H1 (cell line): Measurements from ENCODE around the gene ANKRD27. TPM values are rescaled to one million over a fixed set of nuclear protein-coding genes. Genes with fewer than 3 reads are reported as not detected.

ENCODE experiments used
- CTCF ChIA-PET: fragments of 300-600 bp; sonication (Branson Sonifier 250); formaldehyde crosslinking; loops from one replicate; lab custom pipeline; 2021; ENCODE audit not compliant: partially characterized antibody; lab: Charles Lee
- POLR2A ChIA-PET: fragments of 300-600 bp; sonication (Branson Sonifier 250); formaldehyde crosslinking; loops from one replicate; lab custom pipeline; 2021; ENCODE audit warnings: inconsistent platforms; ENCODE audit not compliant: partially characterized antibody; lab: Charles Lee
- DNase-seq, 2 experiments: peaks; one replicate each; pipeline versions ENCODE4 v3.0.0 to v3.0.0-alpha.2; 2010 to 2022; ENCODE audit warnings: low spot score in 2 of 2, low read depth in 1 of 2, mixed read lengths in 1 of 2
- FAIRE-seq: peaks from 2 replicates; lab custom pipeline; 2011; peaks lifted over from hg19 to GRCh38; lab: Jason Lieb, UNC
- H2AFZ ChIP-seq: 2 replicates; pipeline ENCODE4 v1.8.1; 2012; ENCODE audit warnings: low read length, inconsistent platforms
- H2AK5ac ChIP-seq: 2 replicates; pipeline ENCODE4 v1.6.1; 2013; ENCODE audit warnings: low read depth, low read length
- H2BK120ac ChIP-seq: replicated peaks from 2 replicates; pipeline ENCODE3; 2013; ENCODE audit warnings: low read depth, low read length, inconsistent platforms
- H2BK12ac ChIP-seq: 2 replicates; pipeline ENCODE4 v1.6.1; 2013; ENCODE audit warnings: low read depth, low read length
- H2BK15ac ChIP-seq: 2 replicates; pipeline ENCODE4 v1.6.1; 2013; ENCODE audit warnings: low read length
- H2BK20ac ChIP-seq: 2 replicates; pipeline ENCODE4 v1.6.1; 2013; ENCODE audit warnings: low read length
- H2BK5ac ChIP-seq: 2 replicates; pipeline ENCODE4 v1.6.1; 2013; ENCODE audit warnings: low read depth, low read length
- H3K14ac ChIP-seq: 2 replicates; pipeline ENCODE4 v1.6.1; 2013; ENCODE audit warnings: inconsistent platforms; ENCODE audit not compliant: insufficient read length
- H3K18ac ChIP-seq: 2 replicates; pipeline ENCODE4 v1.6.1; 2013; ENCODE audit warnings: low read length; ENCODE audit errors: extremely low read depth
- H3K23ac ChIP-seq: 2 replicates; pipeline ENCODE4 v1.6.1; 2013; ENCODE audit warnings: inconsistent platforms; ENCODE audit not compliant: insufficient read length
- H3K23me2 ChIP-seq: 2 replicates; pipeline ENCODE4 v1.6.1; 2013; ENCODE audit warnings: low read depth, low read length
- H3K27ac ChIP-seq: 2 replicates; pipeline ENCODE4 v1.6.1; 2011; ENCODE audit warnings: low read depth, low read length, inconsistent platforms
- H3K27me3 ChIP-seq, 4 experiments: replicated peaks in 1 of 4; 1 replicate in 1 of 4; 2 replicates in 3 of 4; pipeline versions ENCODE4 v1.6.1 to v1.8.1; 2011 to 2013; ENCODE audit warnings: low read length in 3 of 4, mild to moderate bottlenecking in 3 of 4, inconsistent platforms in 2 of 4, mixed read lengths in 2 of 4, moderate library complexity in 1 of 4; ENCODE audit not compliant: control insufficient read depth in 3 of 4, insufficient read depth in 3 of 4; ENCODE audit errors: extremely low read depth in 1 of 4
- H3K36me3 ChIP-seq, 4 experiments: 2 replicates each; pipeline versions ENCODE4 v1.6.1 to v1.8.1; 2011 to 2013; ENCODE audit warnings: mild to moderate bottlenecking in 4 of 4, low read length in 3 of 4, moderate library complexity in 2 of 4, control low read depth in 1 of 4, inconsistent platforms in 1 of 4; ENCODE audit not compliant: insufficient read depth in 4 of 4, control insufficient read depth in 2 of 4
- H3K4ac ChIP-seq: replicated peaks from 2 replicates; pipeline ENCODE3; 2013; ENCODE audit warnings: low read length, low read depth, mixed read lengths, inconsistent platforms; ENCODE audit not compliant: insufficient read length
- H3K4me1 ChIP-seq, 4 experiments: replicated peaks in 1 of 4; 1 replicate in 1 of 4; 2 replicates in 3 of 4; pipeline versions ENCODE4 v1.6.1 to v1.8.1; 2011 to 2013; ENCODE audit warnings: low read length in 3 of 4, inconsistent platforms in 2 of 4, mixed read lengths in 1 of 4; ENCODE audit not compliant: insufficient read depth in 4 of 4, control insufficient read depth in 3 of 4
- H3K4me2 ChIP-seq, 2 experiments: 2 replicates each; pipeline versions ENCODE4 v1.6.1 to v1.8.1; 2011 to 2013; ENCODE audit warnings: low read depth in 2 of 2, low read length in 2 of 2, control low read depth in 1 of 2, inconsistent platforms in 1 of 2, mild to moderate bottlenecking in 1 of 2; ENCODE audit not compliant: insufficient read depth in 1 of 2
- H3K4me3 ChIP-seq, 4 experiments: fragments of 200-600, 300-600 bp in 1 of 4; sonication (generic), shearing (Covaris generic), sonication (Bioruptor Twin) in 1 of 4; 2 replicates each; pipeline versions ENCODE4 v1.5.1 to v1.8.1; 2011 to 2016; ENCODE audit warnings: low read length in 4 of 4, low read depth in 3 of 4, control low read depth in 2 of 4, inconsistent platforms in 2 of 4, mild to moderate bottlenecking in 2 of 4, mixed read lengths in 1 of 4, moderate library complexity in 1 of 4; ENCODE audit not compliant: insufficient read depth in 2 of 4; ENCODE audit errors: extremely low read depth in 1 of 4
- H3K56ac ChIP-seq: replicated peaks from 2 replicates; pipeline ENCODE3; 2013; ENCODE audit warnings: low read depth, mild to moderate bottlenecking, mixed read lengths, low read length, inconsistent platforms; ENCODE audit not compliant: insufficient read length
- H3K79me1 ChIP-seq: 2 replicates; pipeline ENCODE4 v1.6.1; 2013; ENCODE audit warnings: low read depth, low read length, control low read depth
- H3K79me2 ChIP-seq, 2 experiments: 2 replicates each; pipeline versions ENCODE4 v1.6.1 to v1.8.1; 2012 to 2013; ENCODE audit warnings: low read length in 2 of 2, mild to moderate bottlenecking in 2 of 2, inconsistent platforms in 1 of 2; ENCODE audit not compliant: insufficient read depth in 2 of 2, control insufficient read depth in 1 of 2
- H3K9ac ChIP-seq, 4 experiments: replicated peaks in 1 of 4; 1 replicate in 1 of 4; 2 replicates in 3 of 4; pipeline versions ENCODE4 v1.6.1 to v1.8.1; 2011 to 2013; ENCODE audit warnings: low read depth in 3 of 4, low read length in 3 of 4, control low read depth in 2 of 4, mild to moderate bottlenecking in 2 of 4, moderate library complexity in 2 of 4, inconsistent platforms in 1 of 4; ENCODE audit errors: extremely low read depth in 1 of 4
- H3K9me3 ChIP-seq, 2 experiments: 2 replicates each; pipeline versions ENCODE4 v1.6.1 to v1.8.1; 2012 to 2013; ENCODE audit warnings: mild to moderate bottlenecking in 2 of 2, moderate library complexity in 2 of 2, control low read depth in 1 of 2, inconsistent platforms in 1 of 2, low read depth in 1 of 2, low read length in 1 of 2, mixed read lengths in 1 of 2; ENCODE audit not compliant: insufficient read depth in 2 of 2
- H4K20me1 ChIP-seq, 2 experiments: replicated peaks in 1 of 2; 2 replicates each; pipeline versions ENCODE3 to v1.8.1; 2011 to 2013; ENCODE audit warnings: inconsistent platforms in 2 of 2, low read length in 2 of 2, mild to moderate bottlenecking in 1 of 2; ENCODE audit not compliant: insufficient read depth in 2 of 2, control insufficient read depth in 1 of 2
- H4K5ac ChIP-seq: 2 replicates; pipeline ENCODE4 v1.6.1; 2013; ENCODE audit warnings: low read length, low read depth, mixed read lengths, inconsistent platforms; ENCODE audit not compliant: insufficient read length
- H4K8ac ChIP-seq: 2 replicates; pipeline ENCODE4 v1.8.0; 2013; ENCODE audit warnings: mild to moderate bottlenecking, moderate library complexity, low read length, inconsistent platforms; ENCODE audit not compliant: insufficient read depth; ENCODE audit errors: extremely low read depth
- H4K91ac ChIP-seq: replicated peaks from 2 replicates; pipeline ENCODE3; 2013; ENCODE audit warnings: low read length, mixed read lengths, inconsistent platforms; ENCODE audit not compliant: insufficient read length
- CBX5 ChIP-seq: fragments of 300-800, 300-1000 bp; sonication (generic); IDR thresholded peaks from 2 replicates; pipeline ENCODE4 v1.7.1; 2016; ENCODE audit warnings: antibody characterized with exemption, low read length, low read depth
- POLR2A ChIP-seq, 2 experiments: IDR thresholded peaks; 1 replicate in 1 of 2; 2 replicates in 1 of 2; pipeline ENCODE4 v1.6.1; 2011; ENCODE audit warnings: low read depth in 2 of 2, low read length in 2 of 2, mild to moderate bottlenecking in 2 of 2; ENCODE audit errors: control extremely low read depth in 1 of 2
- RNF2 ChIP-seq: fragments of 200-900, 300-1000 bp; sonication (generic); IDR thresholded peaks from 2 replicates; pipeline ENCODE4 v1.7.1; 2016; ENCODE audit warnings: borderline replicate concordance, low read depth, mild to moderate bottlenecking, antibody characterized with exemption, low read length; ENCODE audit not compliant: poor library complexity, severe bottlenecking; ENCODE audit errors: missing control alignments
- SIN3A ChIP-seq, 2 experiments: IDR thresholded peaks in 1 of 2; conservative IDR thresholded peaks in 1 of 2; 2 replicates each; pipeline ENCODE4 v1.6.1; 2011 to 2012; ENCODE audit warnings: low read length in 2 of 2, improper control_type of control experiment in 1 of 2, low read depth in 1 of 2, mild to moderate bottlenecking in 1 of 2
- SP1 ChIP-seq: IDR thresholded peaks from 2 replicates; pipeline ENCODE4 v1.6.1; 2011; ENCODE audit warnings: low read depth, low read length
- SRF ChIP-seq: IDR thresholded peaks from 2 replicates; pipeline ENCODE4 v1.6.1; 2011; ENCODE audit warnings: mild to moderate bottlenecking, low read depth, low read length, moderate library complexity
- TEAD4 ChIP-seq: IDR thresholded peaks from 2 replicates; pipeline ENCODE4 v1.6.1; 2012; ENCODE audit warnings: low read depth, low read length, inconsistent platforms, mixed read lengths
- YY1 ChIP-seq: IDR thresholded peaks from 2 replicates; pipeline ENCODE4 v1.6.1; 2011; ENCODE audit warnings: low read depth, mild to moderate bottlenecking, low read length
- WGBS, 2 experiments: shearing (Covaris generic) in 1 of 2; methylation state at CpG; one replicate each; pipeline versions ENCODE4 v1.1.6 to v1.1.7; 2013 to 2015; ENCODE audit warnings: low lambda C conversion rate in 2 of 2, mixed read lengths in 2 of 2, inconsistent platforms in 1 of 2, low coverage in 1 of 2, missing lambda C conversion rate in 1 of 2; ENCODE audit not compliant: insufficient replicate concordance in 2 of 2, insufficient coverage in 1 of 2, insufficient read length in 1 of 2; ENCODE audit errors: extremely low coverage in 1 of 2, missing lambda C conversion rate in 1 of 2; 5-methylcytosine and 5-hydroxymethylcytosine counted together
- polyA plus RNA-seq, 7 experiments: library from polyadenylated mRNA; depleted of rRNA in 3 of 7; stranded (reverse) in 5 of 7; unstranded in 2 of 7; fragments of >200 nt in 5 of 7; fragments of 200-250 nt in 2 of 7; gene quantifications; 1 replicate in 5 of 7; 2 replicates in 1 of 7; 4 replicates in 1 of 7; pipeline versions ENCODE4 v1.2.1 to v1.2.3, GENCODE V29; 2011 to 2013; ENCODE audit warnings: missing spikeins in 2 of 7, mixed read lengths in 2 of 7
- total RNA-seq: library from RNA; stranded (reverse); fragmentation: NEBNext Ultra II Directional; extraction: Animal tissue kit (Norgen Biotek cat#: 25700); gene quantifications from 2 replicates; pipeline ENCODE4 v1.2.1, GENCODE V29; 2021

The ANKRD27 gene
- total and polyA plus RNA-seq, 2 of the 8 experiments (the other 6 are each of a cell fraction or from before 2014, with no cell fraction given) = 27.9 to 55.7 TPM

DNA sequence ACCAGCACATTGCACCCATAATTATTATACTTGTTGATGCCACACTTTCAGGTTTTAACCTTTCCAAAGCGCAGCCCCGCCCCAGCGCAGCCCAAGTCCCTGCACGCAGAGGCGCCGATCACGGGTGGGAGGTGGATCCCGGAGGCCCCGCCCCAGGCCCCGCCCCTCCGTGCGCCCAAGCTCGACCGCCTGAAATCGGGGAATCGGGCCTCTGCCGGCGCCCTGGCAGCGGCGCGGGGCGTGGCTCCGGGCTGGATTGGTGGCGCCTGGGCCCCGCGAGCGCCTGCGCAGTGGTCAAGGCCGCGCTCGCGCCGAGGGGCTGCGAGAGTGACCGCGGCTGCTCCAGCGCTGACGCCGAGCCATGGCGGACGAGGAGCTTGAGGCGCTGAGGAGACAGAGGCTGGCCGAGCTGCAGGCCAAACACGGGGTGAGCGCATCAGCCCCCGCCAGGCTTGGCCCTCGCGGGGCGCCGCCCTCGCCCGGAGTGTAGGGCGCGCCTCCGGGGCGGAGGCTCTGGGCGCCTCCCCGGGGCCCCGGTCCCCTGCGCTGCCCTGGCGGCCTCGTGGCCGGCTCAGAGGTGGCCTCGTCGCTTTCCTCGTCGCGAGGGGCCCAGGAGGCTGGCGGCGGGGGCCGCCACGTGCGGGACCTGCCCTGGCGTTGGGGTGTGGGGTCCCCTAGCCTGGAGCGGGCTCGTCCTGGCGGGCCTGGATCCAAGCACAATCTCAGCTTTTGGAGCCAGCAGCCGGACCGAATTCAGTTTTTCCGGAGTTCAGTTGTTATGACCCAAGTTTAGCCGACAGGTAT is 93.9 kb downstream of the ANKRD27 start, which contains the start of gene PDCD5:
PDCD5 (plus strand) TSS at position 290 of the 804 bp plus-strand sequence; CDS start at position 362, 72 bp downstream.
- Histone ChIP-seq H2AK5ac (no peak within 1 kb of the TSS), H3K27ac (peak within 1 kb of the TSS; percentile 70; the same call in 1 of the 2 replicates), H3K23me2 (peaks cover 7% of the 10 kb centered on the region; the same call in 1 of the 2 replicates), H3K4me2 (peak within 1 kb of the TSS; percentile 78 to 87), H3K4me3 (peak within 1 kb of the TSS; percentile 70 to 92 (median 83)), H2BK120ac (no peak within 1 kb of the TSS), H3K4me1 (peaks cover 0 to 6% (median 0%) of the 10 kb centered on the region in 4 experiments; a peak in 2 of 7 replicates), H2BK15ac (no peak within 1 kb of the TSS), H3K23ac (no peak within 1 kb of the TSS), H4K20me1 (peaks cover 0 to 5% of the 10 kb centered on the region in 2 experiments), H4K8ac (peak within 1 kb of the TSS; percentile 95; the same call in 1 of the 2 replicates), H3K18ac (peak within 1 kb of the TSS; percentile 93), H3K79me1 (no peaks in the 10 kb centered on the region), H2AFZ (peak within 1 kb of the TSS; percentile 4; the same call in 1 of the 2 replicates), H3K56ac (no peak within 1 kb of the TSS), H2BK20ac (no peak within 1 kb of the TSS), H3K36me3 (peaks cover 2 to 22% (median 11%) of the 10 kb centered on the region in 4 experiments; a peak in 7 of 8 replicates), H2BK12ac (no peak within 1 kb of the TSS), H3K14ac (no peak within 1 kb of the TSS), H4K91ac (no peak within 1 kb of the TSS), H4K5ac (peak within 1 kb of the TSS; percentile 12), H3K4ac (no peak within 1 kb of the TSS), H3K79me2 (peaks cover 0 to 9% of the 10 kb centered on the region in 2 experiments; a peak in 1 of 4 replicates), H3K27me3 (peaks cover 0 to 2% (median 0%) of the 10 kb centered on the region in 4 experiments; a peak in 3 of 7 replicates), H3K9ac (peak within 1 kb of the TSS; percentile 62 to 89 (median 72)), H2BK5ac (peak within 1 kb of the TSS; percentile 81; the same call in 1 of the 2 replicates), H3K9me3 (no peaks in the 10 kb centered on the region)
- WGBS, 2 experiments = 1% methylated on average over 70 of the region's 81 CpGs; no CpG with 5 or more reads in 1 of the 2 experiments
- DNase-seq (peak; percentile 34 to 88), FAIRE-seq (no peak)
- POLR2A ChIA-PET = interaction anchor here (0.6 to 2.3 kb wide), 3 partner anchors 10 to 728 kb away, joined by 3 to 10 read pairs (median 3); no protein-coding TSS in a partner anchor
- CTCF ChIA-PET = interaction anchor here (1.3 kb wide), 1 partner anchor 11 kb away, joined by 3 read pairs; no protein-coding TSS in a partner anchor
- TF ChIP-seq RNF2 (no peak), YY1 (peak; percentile 81), SRF (peak; percentile 95), TEAD4 (no peak), SIN3A (conservative IDR thresholded peaks at IDR 0.05 in 1 of 2, IDR thresholded peaks at IDR 0.05 in 1 of 2; ENCODE audit: low read depth in 1 of 2, low read length in 2 of 2) (0 out of 4 replicates have a peak, but pooled peaks of 1 of the 2 experiments have one; percentile 8), SP1 (no peak), POLR2A (IDR thresholded peaks at IDR 0.05; ENCODE audit: control extremely low read depth in 1 of 2, low read depth in 2 of 2, low read length in 2 of 2) (peak; percentile 71 to 87), CBX5 (no peak)
